GM08714 (cell line): Measurements from ENCODE around the gene SEC24D.

ENCODE experiments used
- H3K4me3 ChIP-seq: fragments of 200-500 bp; sonication (Bioruptor generic); 2 replicates; pipeline ENCODE4 v1.5.1; 2014; ENCODE audit warnings: mild to moderate bottlenecking, low read length, inconsistent platforms
- ZNF274 ChIP-seq: IDR thresholded peaks from 2 replicates; pipeline ENCODE4 v1.6.1; 2012; ENCODE audit warnings: mild to moderate bottlenecking, low read depth, low read length

SEC24D gene

DNA sequence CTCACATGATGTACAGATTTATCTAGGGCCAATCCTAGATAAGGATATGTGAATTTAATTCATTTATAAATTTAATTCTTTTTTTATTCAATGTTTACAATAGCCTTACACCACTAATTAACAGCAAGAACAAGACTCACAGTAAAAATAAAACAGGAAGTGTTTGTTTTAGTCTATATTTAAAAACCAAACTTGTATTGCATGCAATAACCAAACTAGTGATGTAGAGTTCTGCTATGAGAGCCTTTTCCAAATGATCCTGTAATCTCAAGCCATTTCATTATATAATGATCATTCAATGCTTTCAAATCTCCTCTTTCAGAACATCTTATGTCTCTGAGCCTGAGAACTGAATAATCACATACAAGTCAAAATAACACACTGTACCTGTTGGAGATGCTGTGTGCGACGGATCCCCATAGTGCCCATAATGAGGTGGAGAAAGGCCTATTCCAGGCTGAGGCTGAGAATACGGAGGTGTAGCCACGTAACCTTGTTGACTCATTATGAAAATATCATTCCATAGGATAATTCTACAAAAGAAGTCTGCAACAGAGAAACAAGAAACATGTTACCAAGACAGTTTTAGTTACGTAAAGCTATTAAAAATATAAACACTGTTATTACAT, 2.6 kb downstream of the SEC24D start:
- no peak overlapping the region for H3K4me3 ChIP-seq
- TF ChIP-seq ZNF274 = no peak

DNA sequence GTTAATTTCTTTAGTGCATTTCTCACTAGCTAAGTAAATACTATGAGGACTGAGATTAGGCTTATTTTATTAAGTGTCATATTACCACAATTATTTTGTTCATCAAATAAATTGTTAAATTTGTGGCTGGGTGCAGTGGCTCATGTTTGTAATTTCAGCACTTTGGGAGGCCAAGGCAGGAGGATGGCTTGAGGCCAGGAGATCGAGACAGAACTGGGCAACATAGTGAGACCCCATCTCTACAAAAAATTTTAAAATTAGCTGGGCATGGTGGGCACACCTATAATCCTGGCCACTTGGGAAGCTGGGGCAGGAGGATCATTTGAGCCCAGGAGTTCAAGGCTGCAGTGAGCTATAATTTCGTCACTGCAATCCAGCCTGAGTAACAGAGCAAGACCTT, 6.8 kb downstream of the SEC24D start:
- TF ChIP-seq ZNF274 = no peak
- no peak overlapping the region for H3K4me3 ChIP-seq

DNA sequence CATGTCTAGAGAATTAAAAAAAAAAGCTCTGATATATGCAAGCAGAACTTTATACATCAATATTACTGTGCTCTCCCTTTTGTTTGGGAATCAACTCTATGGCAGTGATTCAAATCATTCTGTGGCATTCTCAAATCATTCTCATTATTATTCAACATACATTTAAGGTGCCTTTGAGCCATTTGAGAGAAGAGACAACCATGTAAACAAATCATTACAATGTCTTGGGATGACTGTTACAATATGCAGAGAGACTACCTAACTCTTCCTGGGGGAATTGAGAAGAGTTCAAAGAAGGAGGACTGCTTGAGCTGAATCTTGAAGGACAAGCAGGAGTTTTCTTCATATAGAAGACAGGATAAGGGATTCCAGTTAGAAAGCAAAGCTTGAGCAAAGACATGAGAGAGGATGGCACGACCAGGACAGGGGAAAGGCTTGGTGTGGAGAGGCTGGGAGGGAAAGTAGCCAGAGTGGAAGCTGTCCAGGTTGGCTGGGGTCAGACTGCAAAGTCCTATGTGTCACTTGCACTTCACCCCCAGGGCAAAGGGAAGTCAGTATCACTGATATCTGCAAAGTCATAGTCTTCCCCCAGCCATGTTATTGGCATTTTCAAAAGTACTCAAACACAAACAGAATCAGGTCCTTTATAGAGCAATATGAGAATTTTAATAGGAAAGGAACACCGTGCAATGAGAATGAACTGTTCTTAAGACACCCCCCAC, 9.0 kb downstream of the SEC24D start:
- no peak overlapping the region for H3K4me3 ChIP-seq
- no peak for TF ChIP-seq ZNF274

DNA sequence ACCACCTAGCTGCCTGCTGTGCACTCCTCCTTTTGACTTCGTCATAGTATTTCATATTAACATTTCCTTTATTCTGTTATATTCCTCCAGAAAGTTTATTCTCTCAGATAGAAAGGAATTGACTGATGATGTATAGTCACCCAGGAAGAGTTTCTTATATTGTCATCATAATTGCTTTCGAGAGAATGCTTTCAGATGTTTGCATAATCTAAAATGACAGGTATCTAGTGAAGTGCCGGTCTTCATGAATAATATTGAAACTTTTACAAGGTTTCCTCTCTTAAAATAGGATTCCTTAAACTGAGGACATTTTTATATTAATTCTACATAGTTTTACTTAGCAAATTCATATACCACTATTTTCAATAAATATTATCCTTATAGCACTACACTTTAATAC, 10.1 kb downstream of the SEC24D start:
- no peak for TF ChIP-seq ZNF274
- no peak overlapping the region for H3K4me3 ChIP-seq

DNA sequence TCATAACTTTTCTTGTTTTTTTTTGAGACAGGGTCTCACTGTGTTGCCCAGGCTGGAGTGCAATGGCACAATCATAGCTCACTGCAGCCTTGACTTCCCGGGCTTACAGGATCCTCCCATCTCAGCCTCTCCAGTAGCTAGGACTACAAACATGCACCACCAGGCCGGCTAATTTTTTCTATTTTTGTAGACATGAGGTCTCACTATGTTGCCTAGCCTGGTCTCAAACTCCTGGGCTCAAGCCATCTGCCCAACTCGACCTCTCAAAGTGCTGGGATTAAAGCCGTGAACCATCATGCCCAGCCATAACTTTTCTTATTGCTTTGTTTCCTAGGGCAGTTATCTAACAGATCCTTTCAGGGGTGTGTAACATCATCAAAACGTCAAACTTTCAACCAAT, 11.8 kb downstream of the SEC24D start:
- H3K4me3 ChIP-seq = no peak overlapping the region
- no peak for TF ChIP-seq ZNF274

DNA sequence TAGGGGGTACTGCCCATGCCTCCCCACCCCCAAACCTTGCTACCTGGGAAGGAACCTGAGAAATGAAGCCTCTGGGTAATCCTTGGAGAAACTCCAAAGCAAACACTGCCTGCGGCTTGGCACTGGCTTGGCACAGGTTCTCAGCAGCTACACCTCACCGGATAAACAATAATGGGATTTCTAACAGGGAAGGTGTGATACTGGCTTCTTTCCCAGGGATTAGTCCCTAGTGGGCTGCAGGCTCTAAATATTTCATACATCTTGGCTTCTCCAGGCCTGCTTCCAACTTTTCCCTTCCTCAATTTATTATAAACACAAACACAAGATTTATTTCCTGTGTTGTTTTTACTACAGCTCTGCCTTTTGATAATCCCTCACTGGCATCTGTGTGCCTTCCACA, 12.5 kb downstream of the SEC24D start:
- no peak for TF ChIP-seq ZNF274
- H3K4me3 ChIP-seq = no peak overlapping the region

DNA sequence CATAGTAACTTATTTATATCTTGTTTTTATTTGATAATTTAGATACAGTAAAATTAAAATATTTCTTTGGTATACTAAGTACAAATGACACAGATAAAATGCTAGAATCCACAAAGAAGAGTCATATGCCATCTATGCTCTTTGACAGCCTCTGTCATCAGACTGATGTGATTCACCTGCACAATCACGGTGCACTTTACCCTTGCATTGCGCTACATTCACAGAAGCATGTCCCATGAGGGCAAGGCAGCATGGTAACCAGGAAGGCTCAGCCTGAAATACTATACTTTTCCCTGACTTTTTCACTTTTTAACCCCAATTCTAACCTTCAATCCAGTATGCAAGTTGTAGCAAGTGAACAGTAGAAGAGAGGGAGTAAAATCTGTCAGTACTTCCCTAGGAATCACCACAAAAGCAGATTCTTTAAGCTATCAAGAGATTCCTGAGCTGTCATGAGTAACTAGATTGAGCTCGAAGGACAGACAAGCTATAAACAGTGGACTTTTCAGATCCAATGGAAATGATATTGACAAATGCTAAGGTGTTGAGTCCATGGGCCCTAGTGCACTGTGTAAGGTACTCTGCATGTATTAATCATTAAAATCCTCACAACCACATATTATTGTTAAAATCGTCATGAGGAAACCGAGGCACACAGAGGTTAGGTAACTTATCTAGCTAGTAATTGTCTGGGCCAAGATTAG, 14.2 kb downstream of the SEC24D start:
- H3K4me3 ChIP-seq = no peak overlapping the region
- no peak for TF ChIP-seq ZNF274

DNA sequence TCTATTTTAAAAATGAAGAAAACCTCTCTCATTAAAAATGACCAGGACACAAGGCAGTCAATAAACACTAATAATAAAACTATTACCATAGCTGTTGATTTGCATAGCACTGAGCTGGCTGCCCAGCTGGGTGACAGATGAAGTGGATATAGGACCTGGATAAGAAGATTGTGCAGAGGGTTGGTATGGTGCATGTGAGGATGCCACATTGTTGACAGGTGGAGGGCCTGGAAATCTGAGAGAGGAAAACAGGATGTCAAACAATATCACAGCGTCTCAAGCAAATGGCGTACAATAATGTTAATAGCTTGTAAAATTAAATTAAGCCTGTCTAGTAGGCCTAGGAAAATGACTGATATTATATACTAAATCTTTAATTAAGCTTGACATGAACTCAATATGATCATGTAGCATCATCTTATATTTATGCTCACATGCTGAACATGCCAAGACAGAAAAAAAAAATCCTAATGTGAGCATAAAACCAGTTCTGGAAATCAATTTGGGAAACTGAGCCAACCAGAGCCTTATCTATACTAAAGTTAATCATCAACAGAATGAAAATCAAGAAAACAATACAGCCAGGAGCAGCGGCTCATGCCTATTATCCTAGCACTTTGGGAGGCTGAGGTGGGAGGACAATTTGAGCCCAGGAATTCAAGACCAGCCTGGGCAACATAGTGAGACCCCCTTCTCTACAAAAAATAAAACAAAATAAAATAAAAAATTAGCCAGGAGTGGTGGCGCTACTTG, 18.6 kb downstream of the SEC24D start:
- no peak overlapping the region for H3K4me3 ChIP-seq
- TF ChIP-seq ZNF274 = no peak

DNA sequence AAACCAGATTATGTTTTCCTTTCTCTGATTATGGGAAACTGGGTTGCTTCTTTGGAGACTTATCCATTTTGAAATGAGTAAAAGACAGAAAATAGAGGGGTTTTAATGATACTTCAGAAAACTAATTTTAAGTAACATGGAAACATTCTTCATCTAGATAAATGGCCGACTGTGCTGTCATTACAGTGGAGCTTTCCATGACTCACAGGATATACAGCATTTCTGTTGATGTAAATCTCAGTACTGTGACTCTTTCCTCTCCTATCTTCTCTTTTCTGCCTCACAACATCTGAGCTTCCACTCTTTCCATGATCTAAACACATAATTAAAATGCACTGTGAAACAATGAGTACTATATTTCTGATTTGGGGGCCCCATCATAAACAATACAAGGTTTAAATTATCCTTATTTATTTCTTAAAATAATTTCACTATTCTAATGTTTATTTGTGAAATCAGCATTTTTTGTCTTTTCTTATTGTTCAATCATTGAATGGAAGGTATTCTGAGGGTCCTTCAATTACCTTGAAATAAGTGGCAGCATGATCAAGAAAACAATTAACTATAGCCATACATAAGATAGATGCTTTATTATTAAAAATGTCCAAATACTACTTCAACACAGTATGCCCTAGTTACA, 19.3 kb downstream of the SEC24D start:
- TF ChIP-seq ZNF274 = no peak
- H3K4me3 ChIP-seq = no peak overlapping the region

DNA sequence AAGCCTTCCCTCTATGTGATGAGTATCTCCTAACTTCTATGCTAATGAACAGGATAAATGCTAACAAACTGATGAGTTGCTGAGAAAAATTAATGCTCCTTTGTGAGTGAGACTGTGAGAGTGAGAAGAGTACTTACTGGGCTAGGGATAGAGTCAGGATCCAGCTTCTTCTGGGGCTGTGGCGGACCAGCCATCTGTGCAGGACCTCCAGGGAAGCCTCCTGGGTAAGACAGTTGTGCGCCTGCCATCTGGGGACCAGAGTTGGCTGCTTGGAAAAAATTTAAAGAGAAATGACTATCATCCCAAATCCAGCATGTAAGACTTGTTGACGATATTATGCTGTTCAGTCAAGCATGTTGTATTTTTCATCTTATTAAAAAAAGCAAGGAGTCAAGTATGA, 21.0 kb downstream of the SEC24D start:
- no peak for TF ChIP-seq ZNF274

DNA sequence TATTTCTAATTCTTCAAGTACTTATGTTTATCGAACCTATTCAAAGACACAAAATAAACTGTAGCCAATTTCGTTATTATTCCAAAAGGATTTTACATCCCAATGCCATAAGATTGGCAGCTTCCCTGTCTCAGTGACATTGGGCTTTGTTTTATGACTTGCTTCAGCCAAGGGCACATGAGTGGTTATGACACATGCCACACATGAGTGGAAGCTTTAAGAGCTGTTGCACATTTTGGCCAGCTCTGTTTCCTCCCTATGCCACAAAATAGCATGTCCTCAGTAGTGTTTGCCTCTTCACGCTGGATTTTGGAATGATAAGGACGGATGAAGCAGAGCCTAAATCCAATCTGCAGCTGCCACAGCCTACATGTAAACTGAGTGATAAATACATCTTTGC, 21.9 kb downstream of the SEC24D start:
- no peak overlapping the region for H3K4me3 ChIP-seq
- no peak for TF ChIP-seq ZNF274

More for the DNA sequence above, 21.0 kb downstream of the SEC24D start:
- H3K4me3 ChIP-seq = no peak overlapping the region

DNA sequence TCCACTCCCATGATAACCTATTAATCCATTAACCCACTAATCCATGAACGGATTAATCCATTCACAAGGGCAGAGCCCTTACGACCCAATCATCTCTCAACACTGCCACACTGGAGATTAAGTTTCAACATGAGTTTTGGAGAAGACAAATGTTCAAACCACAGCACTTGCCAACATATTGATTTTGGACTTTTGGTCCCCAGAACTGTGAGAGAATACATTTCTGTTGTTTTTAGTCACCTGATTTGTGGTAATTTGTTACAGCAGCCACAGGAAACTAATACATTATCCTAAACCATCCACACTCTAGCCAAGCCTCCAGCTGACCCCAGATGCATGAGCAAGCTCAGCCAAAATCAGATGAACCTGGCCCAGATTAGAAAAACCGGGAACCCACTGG, 22.4 kb downstream of the SEC24D start:
- no peak overlapping the region for H3K4me3 ChIP-seq
- no peak for TF ChIP-seq ZNF274

DNA sequence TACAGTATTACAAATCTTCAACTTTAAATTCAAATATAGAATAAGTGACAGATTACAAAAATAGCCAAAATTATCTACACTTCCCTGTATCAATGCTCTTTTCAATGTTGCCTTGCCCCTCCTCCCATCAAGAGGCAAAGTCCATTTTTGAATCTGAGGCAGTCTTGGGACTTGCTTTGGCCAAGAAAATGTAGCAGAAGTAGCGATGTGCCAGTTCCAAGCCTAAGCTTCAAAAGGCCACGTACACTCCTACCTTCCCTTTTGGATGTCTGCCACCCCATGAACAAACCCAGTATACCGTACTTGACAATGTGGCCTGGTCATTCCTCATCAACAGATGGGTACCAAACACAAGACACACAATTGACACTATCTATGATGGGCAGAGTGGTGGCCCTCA, 24.1 kb downstream of the SEC24D start:
- H3K4me3 ChIP-seq = no peak overlapping the region
- no peak for TF ChIP-seq ZNF274
